ENCODE measurements around the gene RELN. TPM values are rescaled to one million over a fixed set of nuclear protein-coding genes. Genes with fewer than 3 reads are reported as not detected.

Gene RELN
- total and polyA plus RNA-seq, 10 of the 15 experiments (the other 5 are each of a cell fraction or from before 2014, with no cell fraction given), result 0.11 to 0.21 TPM; not detected in 8

DNA sequence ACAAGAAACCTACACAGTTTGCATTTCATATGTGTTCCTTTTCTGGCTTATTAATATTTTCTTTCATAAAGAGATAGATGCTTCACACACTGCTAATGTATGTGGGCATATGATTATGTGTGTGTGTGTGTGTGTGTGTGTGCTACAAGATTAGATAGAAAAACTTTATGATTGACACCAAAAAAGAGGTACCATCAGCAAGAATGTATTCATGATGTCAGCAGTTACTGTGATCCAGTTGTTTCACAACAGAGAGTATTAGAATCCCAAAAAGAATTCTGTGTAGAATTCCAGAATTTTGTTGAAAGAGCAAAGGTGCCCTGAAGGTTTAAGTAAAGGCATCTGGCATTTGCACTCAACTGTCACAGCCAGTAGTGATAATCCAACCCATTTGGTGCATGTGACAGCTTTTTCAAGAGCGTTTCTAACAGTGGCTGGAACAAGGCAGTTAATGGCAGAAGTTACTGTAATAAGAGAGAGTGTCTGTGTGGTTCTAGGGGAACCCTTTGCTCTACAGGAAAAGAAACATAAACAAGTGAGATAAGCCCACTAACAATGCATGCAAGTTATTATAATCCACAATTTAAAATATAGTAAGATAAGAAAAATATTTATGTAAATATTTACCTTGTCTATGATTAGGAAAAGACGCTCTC lies 16.6 kb downstream of the RELN start (continued):
- TF ChIP-seq BCLAF1 (IDR thresholded peaks at IDR 0.05) (no peak), MTA3 (IDR thresholded peaks at IDR 0.05; ENCODE audit: borderline replicate concordance, low read length) (no peak), NBN (IDR thresholded peaks at IDR 0.05) (no peak), PML (IDR thresholded peaks at IDR 0.05; ENCODE audit: low read length) (no peak), STAT3 (IDR thresholded peaks at IDR 0.05; ENCODE audit: low read depth, low read length) (no peak), GATAD2B (conservative IDR thresholded peaks at IDR 0.05; ENCODE audit: low read depth) (no peak), NR2F1 (conservative IDR thresholded peaks at IDR 0.05) (no peak), RAD21 (IDR thresholded peaks at IDR 0.05; ENCODE audit: insufficient read depth, low read depth, low read length) (no peak)
- TF ChIP-seq, protein P1, sequence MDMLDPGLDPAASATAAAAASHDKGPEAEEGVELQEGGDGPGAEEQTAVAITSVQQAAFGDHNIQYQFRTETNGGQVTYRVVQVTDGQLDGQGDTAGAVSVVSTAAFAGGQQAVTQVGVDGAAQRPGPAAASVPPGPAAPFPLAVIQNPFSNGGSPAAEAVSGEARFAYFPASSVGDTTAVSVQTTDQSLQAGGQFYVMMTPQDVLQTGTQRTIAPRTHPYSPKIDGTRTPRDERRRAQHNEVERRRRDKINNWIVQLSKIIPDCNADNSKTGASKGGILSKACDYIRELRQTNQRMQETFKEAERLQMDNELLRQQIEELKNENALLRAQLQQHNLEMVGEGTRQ (IDR thresholded peaks at IDR 0.05; ENCODE audit: borderline replicate concordance, low read depth, low read length), result no peak
- TF ChIP-seq, protein P2, sequence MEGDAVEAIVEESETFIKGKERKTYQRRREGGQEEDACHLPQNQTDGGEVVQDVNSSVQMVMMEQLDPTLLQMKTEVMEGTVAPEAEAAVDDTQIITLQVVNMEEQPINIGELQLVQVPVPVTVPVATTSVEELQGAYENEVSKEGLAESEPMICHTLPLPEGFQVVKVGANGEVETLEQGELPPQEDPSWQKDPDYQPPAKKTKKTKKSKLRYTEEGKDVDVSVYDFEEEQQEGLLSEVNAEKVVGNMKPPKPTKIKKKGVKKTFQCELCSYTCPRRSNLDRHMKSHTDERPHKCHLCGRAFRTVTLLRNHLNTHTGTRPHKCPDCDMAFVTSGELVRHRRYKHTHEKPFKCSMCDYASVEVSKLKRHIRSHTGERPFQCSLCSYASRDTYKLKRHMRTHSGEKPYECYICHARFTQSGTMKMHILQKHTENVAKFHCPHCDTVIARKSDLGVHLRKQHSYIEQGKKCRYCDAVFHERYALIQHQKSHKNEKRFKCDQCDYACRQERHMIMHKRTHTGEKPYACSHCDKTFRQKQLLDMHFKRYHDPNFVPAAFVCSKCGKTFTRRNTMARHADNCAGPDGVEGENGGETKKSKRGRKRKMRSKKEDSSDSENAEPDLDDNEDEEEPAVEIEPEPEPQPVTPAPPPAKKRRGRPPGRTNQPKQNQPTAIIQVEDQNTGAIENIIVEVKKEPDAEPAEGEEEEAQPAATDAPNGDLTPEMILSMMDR (IDR thresholded peaks at IDR 0.05 in 2 of 3, conservative IDR thresholded peaks at IDR 0.05 in 1 of 3; ENCODE audit: control insufficient read depth in 2 of 3, extremely low read depth in 1 of 3, insufficient read depth in 1 of 3, low read depth in 3 of 3, low read length in 3 of 3), result no peak

Data from GM12878 (cell line).